Measurements from ENCODE around the gene THSD7A. TPM values are rescaled to one million over a fixed set of nuclear protein-coding genes. Genes with fewer than 3 reads are reported as not detected.

The THSD7A gene
- total and polyA plus RNA-seq, 2 of the 13 experiments (the other 11 are each of a cell fraction or from before 2014, with no cell fraction given), result 0.01 to 0.07 TPM

DNA sequence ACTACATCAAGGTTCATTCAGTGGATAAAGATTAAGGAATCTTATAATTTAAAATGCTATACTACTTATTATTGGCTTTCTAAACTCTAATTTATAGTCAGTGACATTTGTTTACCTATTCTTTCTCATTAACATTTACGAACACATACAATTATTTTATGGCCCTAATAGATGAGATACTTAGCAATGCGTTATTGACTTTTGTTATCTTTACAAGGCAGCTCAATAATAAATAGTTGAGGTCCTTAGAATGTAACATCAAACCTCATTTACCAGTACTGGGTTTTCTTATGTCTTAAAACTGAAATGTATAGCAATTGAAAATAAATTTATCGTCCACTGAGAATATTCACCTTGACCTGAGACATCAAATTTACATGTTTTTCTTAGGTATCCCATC, 89.0 kb downstream of the THSD7A start:
- no TSS peak for BruUV-seq (replicated peaks)
- ChIA-PET CTCF (ENCODE audit: low intra/inter-chr PET ratio, low total read pairs) (no interaction called here), POLR2A (no interaction called here)
- H3K4me3 ChIP-seq (replicated peaks in 1 of 3; ENCODE audit: insufficient read depth in 1 of 3, low read depth in 2 of 3, low read length in 3 of 3), result no peak overlapping the region
- intact Hi-C loops (cut with micrococcal nuclease; ENCODE audit: unreplicated experiment), result no loop called here
- in situ Hi-C loops (cut with HindIII; ENCODE audit: extremely low pct_ligation_motif_present, low pct_unique_long_range_greater_than_20kb), result no loop called here
- no peaks in the 10 kb centered on the region for H3K27me3 ChIP-seq (ENCODE audit: control insufficient read depth in 1 of 2, insufficient read depth in 2 of 2, low read length in 2 of 2)
- H3K9ac ChIP-seq (ENCODE audit: insufficient read depth, low read depth, low read length), result no peak overlapping the region
- no peaks in the 10 kb centered on the region for H3K4me1 ChIP-seq (ENCODE audit: insufficient read depth, low read length)
- H3K36me3 ChIP-seq (replicated peaks in 1 of 2; ENCODE audit: control insufficient read depth in 1 of 2, insufficient read depth in 2 of 2, low read length in 2 of 2), result no peaks in the 10 kb centered on the region
- WGBS (ENCODE audit: low lambda C conversion rate), result 4% methylated on average over 3 of the region's 3 CpGs
- no peak for TF ChIP-seq PHB2 (IDR thresholded peaks at IDR 0.05; ENCODE audit: partially characterized antibody)
- TF ChIP-seq ZNF121 (CRISPR knock-in tag; IDR thresholded peaks at IDR 0.05), result no peak
- TF ChIP-seq XBP1 (CRISPR knock-in tag; IDR thresholded peaks at IDR 0.05), result no peak
- no peak for TF ChIP-seq ZBTB7A (CRISPR knock-in tag; IDR thresholded peaks at IDR 0.05)
- TF ChIP-seq SP4 (CRISPR knock-in tag; IDR thresholded peaks at IDR 0.05), result no peak
- TF ChIP-seq RBM39 (IDR thresholded peaks at IDR 0.05; ENCODE audit: low read depth, low read length, poor library complexity, severe bottlenecking), result no peak
- no peak for TF ChIP-seq AFF4 (CRISPR knock-in tag; IDR thresholded peaks at IDR 0.05)
- ATAC-seq (no peak), FAIRE-seq (no peak), DNase-seq (ENCODE audit: low spot score) (no peak)
- no peaks in the 10 kb centered on the region for H4K20me1 ChIP-seq (ENCODE audit: insufficient read depth, low read length)
- H3K9me3 ChIP-seq (ENCODE audit: low read length), result no peaks in the 10 kb centered on the region
- H3K4me2 ChIP-seq (ENCODE audit: low read depth, low read length), result no peak overlapping the region
- no peak overlapping the region for H2AFZ ChIP-seq (ENCODE audit: low read length)
- H3K27ac ChIP-seq (ENCODE audit: extremely low read length, insufficient read depth, low read length), result no peak overlapping the region
- no peaks in the 10 kb centered on the region for H3K79me2 ChIP-seq (ENCODE audit: insufficient read depth, low read length)
